Loucy (cell line): ENCODE measurements around the gene RNF11.

Experiments
- H2AFZ ChIP-seq: fragments of 200-600 bp; sonication (generic); 2 replicates; pipeline ENCODE4 v1.6.0; 2016; ENCODE audit warnings: antibody characterized with exemption, mild to moderate bottlenecking, low read length, moderate library complexity
- H3F3A ChIP-seq: fragments of 200-600 bp; 2 replicates; pipeline ENCODE4 v1.6.0; 2016; ENCODE audit warnings: antibody characterized with exemption, low read depth, mild to moderate bottlenecking
- H3K27me3 ChIP-seq: fragments of 200-600 bp; sonication (generic); 2 replicates; pipeline ENCODE4 v1.6.1; 2014; ENCODE audit warnings: low read length, mild to moderate bottlenecking; ENCODE audit not compliant: insufficient read depth, poor library complexity, severe bottlenecking
- H3K36me3 ChIP-seq: fragments of 200-600 bp; sonication (generic); 2 replicates; pipeline ENCODE4 v1.6.1; 2016; ENCODE audit warnings: low read length; ENCODE audit not compliant: insufficient read depth
- H3K4me1 ChIP-seq: fragments of 200-600 bp; sonication (generic); 2 replicates; pipeline ENCODE4 v1.5.1; 2014; ENCODE audit warnings: low read length, mild to moderate bottlenecking; ENCODE audit not compliant: insufficient read depth, poor library complexity, severe bottlenecking
- H3K4me2 ChIP-seq: fragments of 200-600 bp; sonication (generic); 2 replicates; pipeline ENCODE4 v1.6.0; 2014; ENCODE audit warnings: antibody characterized with exemption, low read length, low read depth, mild to moderate bottlenecking; ENCODE audit not compliant: poor library complexity, severe bottlenecking
- H3K4me3 ChIP-seq: fragments of 200-600 bp; sonication (generic); 2 replicates; pipeline ENCODE4 v1.5.1; 2014; ENCODE audit warnings: low read length, mild to moderate bottlenecking, mixed read lengths; ENCODE audit not compliant: poor library complexity, severe bottlenecking
- H3K79me2 ChIP-seq: fragments of 200-600 bp; sonication (generic); 2 replicates; pipeline ENCODE4 v1.6.1; 2014; ENCODE audit warnings: low read length; ENCODE audit not compliant: insufficient read depth
- H3K9ac ChIP-seq: fragments of 200-600 bp; sonication (generic); 2 replicates; pipeline ENCODE4 v1.6.0; 2014; ENCODE audit warnings: mild to moderate bottlenecking, low read depth, low read length, moderate library complexity; ENCODE audit not compliant: poor library complexity, severe bottlenecking
- H3K9me2 ChIP-seq: fragments of 200-600 bp; sonication (generic); replicated peaks from 2 replicates; pipeline ENCODE4 v1.6.1; 2016; ENCODE audit warnings: low read depth, low read length, mixed read lengths
- H3K9me3 ChIP-seq: fragments of 200-600 bp; sonication (generic); 2 replicates; pipeline ENCODE4 v1.6.1; 2014; ENCODE audit warnings: mild to moderate bottlenecking, antibody characterized with exemption, low read length, low read depth; ENCODE audit not compliant: insufficient read depth
- H4K20me1 ChIP-seq: fragments of 200-600 bp; sonication (generic); 2 replicates; pipeline ENCODE4 v1.6.0; 2014; ENCODE audit warnings: antibody characterized with exemption, low read length, mild to moderate bottlenecking; ENCODE audit not compliant: insufficient read depth, poor library complexity, severe bottlenecking
- CTCF ChIP-seq: fragments of 200-600 bp; sonication (generic); conservative IDR thresholded peaks from 2 replicates; pipeline ENCODE4 v1.5.1; 2014; ENCODE audit warnings: mild to moderate bottlenecking, antibody characterized with exemption, low read length
- EZH2phosphoT487 ChIP-seq: fragments of 200-600 bp; IDR thresholded peaks from 2 replicates; pipeline ENCODE4 v1.6.1; 2018; ENCODE audit warnings: antibody characterized with exemption, mild to moderate bottlenecking, moderate library complexity, borderline replicate concordance

RNF11 gene

GRCh38 chr1:51310871-51311613 lies 75.0 kb downstream of the RNF11 start:
- Histone ChIP-seq H3K4me2 (peak overlapping the region; percentile 27), H3K9ac (no peak overlapping the region), H4K20me1 (no peaks in the 10 kb centered on the region), H2AFZ (no peak overlapping the region), H3K9me2 (no peaks in the 10 kb centered on the region), H3K9me3 (no peaks in the 10 kb centered on the region), H3K4me3 (no peak overlapping the region), H3K4me1 (peaks cover 34% of the 10 kb centered on the region), H3K27me3 (no peaks in the 10 kb centered on the region), H3K79me2 (no peaks in the 10 kb centered on the region), H3K36me3 (no peaks in the 10 kb centered on the region), H3F3A (no peaks in the 10 kb centered on the region)
- TF ChIP-seq EZH2phosphoT487 = no peak
- TF ChIP-seq CTCF = no peak

GRCh38 chr1:51311826-51312225 lies 75.8 kb downstream of the RNF11 start:
- TF ChIP-seq EZH2phosphoT487 (no peak), CTCF (no peak)
- peaks cover 42% of the 10 kb centered on the region for H3K4me1 ChIP-seq
- no peaks in the 10 kb centered on the region for H3F3A ChIP-seq
- no peaks in the 10 kb centered on the region for H3K9me3 ChIP-seq
- no peak overlapping the region for H3K9ac ChIP-seq
- H3K4me2 ChIP-seq = no peak overlapping the region
- no peaks in the 10 kb centered on the region for H3K36me3 ChIP-seq
- no peak overlapping the region for H3K4me3 ChIP-seq
- no peaks in the 10 kb centered on the region for H4K20me1 ChIP-seq
- no peaks in the 10 kb centered on the region for H3K27me3 ChIP-seq
- H3K9me2 ChIP-seq = no peaks in the 10 kb centered on the region
- H2AFZ ChIP-seq = no peak overlapping the region
- H3K79me2 ChIP-seq = no peaks in the 10 kb centered on the region

- Histone ChIP-seq H2AFZ (no peak overlapping the region), H3K4me2 (no peak overlapping the region), H3K4me3 (no peak overlapping the region), H4K20me1 (no peaks in the 10 kb centered on the region), H3F3A (no peaks in the 10 kb centered on the region), H3K36me3 (no peaks in the 10 kb centered on the region), H3K9ac (no peak overlapping the region), H3K79me2 (no peaks in the 10 kb centered on the region), H3K27me3 (no peaks in the 10 kb centered on the region), H3K9me3 (no peaks in the 10 kb centered on the region), H3K4me1 (peaks cover 46% of the 10 kb centered on the region), H3K9me2 (no peaks in the 10 kb centered on the region)
- TF ChIP-seq EZH2phosphoT487 (no peak), CTCF (no peak)
These were observed 76.6 kb downstream of the RNF11 start for GRCh38 chr1:51312718-51313117.
